ENCODE results near the gene OR4K14.

DNA sequence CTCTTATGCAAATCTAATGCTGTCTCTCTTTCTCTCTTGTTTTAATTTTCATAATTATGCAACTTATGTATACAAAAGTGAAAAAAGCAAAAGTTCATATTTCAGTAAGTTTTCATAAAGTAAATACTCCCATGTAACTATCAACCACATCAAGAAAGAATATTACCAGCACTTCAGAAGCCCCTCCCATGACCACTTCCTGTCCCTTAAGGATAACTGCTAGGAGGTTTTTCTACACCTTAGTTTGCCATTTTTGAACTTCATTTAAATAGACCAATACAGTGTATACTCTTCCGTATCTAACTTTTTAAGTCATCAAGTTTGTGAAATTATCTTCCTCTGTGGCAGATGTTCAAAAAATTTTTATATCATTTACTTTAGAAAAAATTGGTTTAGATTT lies 44.3 kb downstream of the OR4K14 start:
- TF ChIP-seq SUZ12 (IDR thresholded peaks at IDR 0.05; ENCODE audit: extremely low read depth, insufficient read depth, insufficient read length) (no peak), YY1 (IDR thresholded peaks at IDR 0.05; ENCODE audit: insufficient read depth, insufficient read length) (no peak)

Data from NT2/D1 (cell line).